K562 (cell line): ENCODE data around the gene CMBL. TPM values are rescaled to one million over a fixed set of nuclear protein-coding genes. Genes with fewer than 3 reads are reported as not detected.
A peak's percentile ranks its signal among the peaks of the same experiment; 100 is the strongest.

ENCODE experiments used
- CSDE1 ChIP-seq, 2 experiments: fragments of 450-650 bp; IDR thresholded peaks; 2 replicates each; pipeline ENCODE4 v1.6.1; 2016; ENCODE audit warnings: mild to moderate bottlenecking in 1 of 2
- KDM2B ChIP-seq: fragments of 250-450 bp; sonication (Bioruptor Pico); IDR thresholded peaks from 2 replicates; pipeline ENCODE4 v1.8.0; 2021; ENCODE audit warnings: mild to moderate bottlenecking, moderate library complexity
- NCOR1 ChIP-seq: fragments of 450-650 bp; IDR thresholded peaks from 2 replicates; pipeline ENCODE4 v1.6.1; 2016; ENCODE audit warnings: mild to moderate bottlenecking, moderate library complexity
- PHF21A ChIP-seq: fragments of 450-650 bp; IDR thresholded peaks from 2 replicates; pipeline ENCODE4 v1.6.1; 2017; ENCODE audit warnings: low read depth, borderline replicate concordance
- SNIP1 ChIP-seq: fragments of 450-650 bp; IDR thresholded peaks from 2 replicates; pipeline ENCODE4 v1.7.1; 2017; ENCODE audit warnings: low read depth, mild to moderate bottlenecking
- ZKSCAN8 ChIP-seq: fragments of 200-800 bp; sonication (Bioruptor generic); IDR thresholded peaks from 2 replicates; pipeline ENCODE4 v1.6.1; 2016; ENCODE audit warnings: missing genetic modification characterization, missing compliant biosample characterization
- ZNF347 ChIP-seq: fragments of 450-650 bp; formaldehyde crosslinking; IDR thresholded peaks from 2 replicates; pipeline ENCODE4 v1.4.0; 2020; ENCODE audit warnings: low read depth, mild to moderate bottlenecking, moderate library complexity
- ZNF384 ChIP-seq: IDR thresholded peaks from 2 replicates; pipeline ENCODE4 v1.6.1; 2012; ENCODE audit warnings: low read depth, low read length, improper control_type of control experiment
- ZSCAN32 ChIP-seq: fragments of 450-650 bp; formaldehyde crosslinking; IDR thresholded peaks from 2 replicates; pipeline ENCODE4 v1.4.0; 2020; ENCODE audit warnings: mild to moderate bottlenecking, moderate library complexity
- polyA plus RNA-seq, 8 experiments: library from polyadenylated mRNA; depleted of rRNA in 4 of 8; stranded (reverse) in 5 of 8; unstranded in 3 of 8; fragments of >200 nt; fragmentation: Nextera tagmentation in 2 of 8; fragmentation: Illumina TruSeq in 1 of 8; extraction: Ambion mirVana in 2 of 8; extraction: Trizol in 1 of 8; gene quantifications; 2 replicates each; pipeline versions ENCODE4 v1.2.1 to v1.2.3, GENCODE V29; 2011 to 2014; ENCODE audit warnings: inconsistent platforms in 1 of 8, missing spikeins in 1 of 8
- total RNA-seq, 7 experiments: library from RNA; depleted of rRNA in 6 of 7; stranded (reverse); fragments of >200 nt in 6 of 7; fragmentation: Illumina TruSeq in 2 of 7; extraction: Trizol in 2 of 7; gene quantifications; 2 replicates each; pipeline versions ENCODE4 v1.2.1 to v1.2.3, GENCODE V29; 2011 to 2021; ENCODE audit warnings: low replicate concordance in 1 of 7
- TF ChIP-seq, protein P1 (sequence below): fragments of 250-450 bp; sonication (Bioruptor Pico); IDR thresholded peaks from 2 replicates; pipeline ENCODE4 v1.4.0; 2020; ENCODE audit warnings: mild to moderate bottlenecking, moderate library complexity
- TF ChIP-seq, protein P2 (sequence below): sonication (generic); formaldehyde crosslinking; IDR thresholded peaks from 2 replicates; pipeline ENCODE4 v1.8.1; 2023; ENCODE audit warnings: mild to moderate bottlenecking, missing genetic modification reagents
- TF ChIP-seq, protein P3 (sequence below): fragments of 450-650 bp; IDR thresholded peaks from 2 replicates; pipeline ENCODE4 v1.6.1; 2017; ENCODE audit warnings: mild to moderate bottlenecking, moderate library complexity
- TF ChIP-seq, protein P4 (sequence below): fragments of 450-650 bp; formaldehyde crosslinking; IDR thresholded peaks from 2 replicates; pipeline ENCODE4 v1.4.0; 2022; ENCODE audit warnings: missing genetic modification characterization
- TF ChIP-seq, protein P5 (sequence below): fragments of 250-450 bp; sonication (Bioruptor Pico); IDR thresholded peaks from 2 replicates; pipeline ENCODE4 v1.4.0; 2020; ENCODE audit warnings: mild to moderate bottlenecking
- TF ChIP-seq, protein P6 (sequence below): sonication (generic); formaldehyde crosslinking; IDR thresholded peaks from 2 replicates; pipeline ENCODE4 v1.8.0; 2022; ENCODE audit warnings: missing genetic modification reagents, mild to moderate bottlenecking, borderline replicate concordance

Gene CMBL
- total and polyA plus RNA-seq, 9 of the 15 experiments (the other 6 are each of a cell fraction or from before 2014, with no cell fraction given), result 22.6 to 192 (median 71.1) TPM

DNA sequence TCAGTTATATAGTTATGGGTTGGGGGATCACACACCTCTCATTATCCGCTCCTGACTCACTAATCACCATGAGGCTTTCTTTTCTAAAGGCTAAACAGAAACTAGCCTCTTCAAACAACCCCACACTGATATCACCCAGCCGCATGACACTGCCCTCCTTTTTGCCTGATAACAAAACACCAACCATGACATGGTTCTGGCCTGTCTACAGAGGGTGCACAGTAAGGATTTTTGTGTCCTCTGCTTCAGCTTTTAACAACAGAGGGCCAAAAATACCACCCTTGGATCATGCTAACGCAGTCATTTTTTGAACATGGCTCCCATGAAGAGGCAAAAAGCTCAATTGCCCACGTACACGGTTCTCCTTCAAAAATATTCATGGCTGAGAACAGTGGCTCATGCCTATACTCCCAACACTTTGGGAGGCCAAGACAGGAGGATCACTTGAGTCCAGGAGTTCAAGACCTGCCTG lies 4.0 kb downstream of the CMBL start (continued):
- TF ChIP-seq ZKSCAN8 (CRISPR knock-in tag) (peak; percentile 82; the same call in 1 of the 2 replicates), CSDE1 (IDR thresholded peaks at IDR 0.05) (no peak), ZNF384 (no peak), ZSCAN32 (peak; percentile 77), KDM2B (CRISPR knock-in tag) (no peak), PHF21A (0 out of 2 replicates have a peak, but pooled peaks have one; percentile 15), ZNF347 (0 out of 2 replicates have a peak, but pooled peaks have one; percentile 22), SNIP1 (no peak), NCOR1 (peak; percentile 66)
- TF ChIP-seq, protein P1, sequence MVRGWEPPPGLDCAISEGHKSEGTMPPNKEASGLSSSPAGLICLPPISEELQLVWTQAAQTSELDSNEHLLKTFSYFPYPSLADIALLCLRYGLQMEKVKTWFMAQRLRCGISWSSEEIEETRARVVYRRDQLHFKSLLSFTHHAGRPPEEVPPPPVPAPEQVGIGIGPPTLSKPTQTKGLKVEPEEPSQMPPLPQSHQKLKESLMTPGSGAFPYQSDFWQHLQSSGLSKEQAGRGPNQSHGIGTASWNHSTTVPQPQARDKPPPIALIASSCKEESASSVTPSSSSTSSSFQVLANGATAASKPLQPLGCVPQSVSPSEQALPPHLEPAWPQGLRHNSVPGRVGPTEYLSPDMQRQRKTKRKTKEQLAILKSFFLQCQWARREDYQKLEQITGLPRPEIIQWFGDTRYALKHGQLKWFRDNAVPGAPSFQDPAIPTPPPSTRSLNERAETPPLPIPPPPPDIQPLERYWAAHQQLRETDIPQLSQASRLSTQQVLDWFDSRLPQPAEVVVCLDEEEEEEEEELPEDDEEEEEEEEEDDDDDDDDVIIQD, result 0 out of 2 replicates have a peak, but pooled peaks have one; percentile 66
- TF ChIP-seq, protein P2, sequence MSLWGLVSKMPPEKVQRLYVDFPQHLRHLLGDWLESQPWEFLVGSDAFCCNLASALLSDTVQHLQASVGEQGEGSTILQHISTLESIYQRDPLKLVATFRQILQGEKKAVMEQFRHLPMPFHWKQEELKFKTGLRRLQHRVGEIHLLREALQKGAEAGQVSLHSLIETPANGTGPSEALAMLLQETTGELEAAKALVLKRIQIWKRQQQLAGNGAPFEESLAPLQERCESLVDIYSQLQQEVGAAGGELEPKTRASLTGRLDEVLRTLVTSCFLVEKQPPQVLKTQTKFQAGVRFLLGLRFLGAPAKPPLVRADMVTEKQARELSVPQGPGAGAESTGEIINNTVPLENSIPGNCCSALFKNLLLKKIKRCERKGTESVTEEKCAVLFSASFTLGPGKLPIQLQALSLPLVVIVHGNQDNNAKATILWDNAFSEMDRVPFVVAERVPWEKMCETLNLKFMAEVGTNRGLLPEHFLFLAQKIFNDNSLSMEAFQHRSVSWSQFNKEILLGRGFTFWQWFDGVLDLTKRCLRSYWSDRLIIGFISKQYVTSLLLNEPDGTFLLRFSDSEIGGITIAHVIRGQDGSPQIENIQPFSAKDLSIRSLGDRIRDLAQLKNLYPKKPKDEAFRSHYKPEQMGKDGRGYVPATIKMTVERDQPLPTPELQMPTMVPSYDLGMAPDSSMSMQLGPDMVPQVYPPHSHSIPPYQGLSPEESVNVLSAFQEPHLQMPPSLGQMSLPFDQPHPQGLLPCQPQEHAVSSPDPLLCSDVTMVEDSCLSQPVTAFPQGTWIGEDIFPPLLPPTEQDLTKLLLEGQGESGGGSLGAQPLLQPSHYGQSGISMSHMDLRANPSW (CRISPR knock-in tag), result no peak
- TF ChIP-seq, protein P3, sequence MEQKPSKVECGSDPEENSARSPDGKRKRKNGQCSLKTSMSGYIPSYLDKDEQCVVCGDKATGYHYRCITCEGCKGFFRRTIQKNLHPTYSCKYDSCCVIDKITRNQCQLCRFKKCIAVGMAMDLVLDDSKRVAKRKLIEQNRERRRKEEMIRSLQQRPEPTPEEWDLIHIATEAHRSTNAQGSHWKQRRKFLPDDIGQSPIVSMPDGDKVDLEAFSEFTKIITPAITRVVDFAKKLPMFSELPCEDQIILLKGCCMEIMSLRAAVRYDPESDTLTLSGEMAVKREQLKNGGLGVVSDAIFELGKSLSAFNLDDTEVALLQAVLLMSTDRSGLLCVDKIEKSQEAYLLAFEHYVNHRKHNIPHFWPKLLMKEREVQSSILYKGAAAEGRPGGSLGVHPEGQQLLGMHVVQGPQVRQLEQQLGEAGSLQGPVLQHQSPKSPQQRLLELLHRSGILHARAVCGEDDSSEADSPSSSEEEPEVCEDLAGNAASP, result no peak
- TF ChIP-seq, protein P4, sequence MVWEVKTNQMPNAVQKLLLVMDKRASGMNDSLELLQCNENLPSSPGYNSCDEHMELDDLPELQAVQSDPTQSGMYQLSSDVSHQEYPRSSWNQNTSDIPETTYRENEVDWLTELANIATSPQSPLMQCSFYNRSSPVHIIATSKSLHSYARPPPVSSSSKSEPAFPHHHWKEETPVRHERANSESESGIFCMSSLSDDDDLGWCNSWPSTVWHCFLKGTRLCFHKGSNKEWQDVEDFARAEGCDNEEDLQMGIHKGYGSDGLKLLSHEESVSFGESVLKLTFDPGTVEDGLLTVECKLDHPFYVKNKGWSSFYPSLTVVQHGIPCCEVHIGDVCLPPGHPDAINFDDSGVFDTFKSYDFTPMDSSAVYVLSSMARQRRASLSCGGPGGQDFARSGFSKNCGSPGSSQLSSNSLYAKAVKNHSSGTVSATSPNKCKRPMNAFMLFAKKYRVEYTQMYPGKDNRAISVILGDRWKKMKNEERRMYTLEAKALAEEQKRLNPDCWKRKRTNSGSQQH (CRISPR knock-in tag), result peak; percentile 75; the same call in 1 of the 2 replicates
- TF ChIP-seq, protein P5, sequence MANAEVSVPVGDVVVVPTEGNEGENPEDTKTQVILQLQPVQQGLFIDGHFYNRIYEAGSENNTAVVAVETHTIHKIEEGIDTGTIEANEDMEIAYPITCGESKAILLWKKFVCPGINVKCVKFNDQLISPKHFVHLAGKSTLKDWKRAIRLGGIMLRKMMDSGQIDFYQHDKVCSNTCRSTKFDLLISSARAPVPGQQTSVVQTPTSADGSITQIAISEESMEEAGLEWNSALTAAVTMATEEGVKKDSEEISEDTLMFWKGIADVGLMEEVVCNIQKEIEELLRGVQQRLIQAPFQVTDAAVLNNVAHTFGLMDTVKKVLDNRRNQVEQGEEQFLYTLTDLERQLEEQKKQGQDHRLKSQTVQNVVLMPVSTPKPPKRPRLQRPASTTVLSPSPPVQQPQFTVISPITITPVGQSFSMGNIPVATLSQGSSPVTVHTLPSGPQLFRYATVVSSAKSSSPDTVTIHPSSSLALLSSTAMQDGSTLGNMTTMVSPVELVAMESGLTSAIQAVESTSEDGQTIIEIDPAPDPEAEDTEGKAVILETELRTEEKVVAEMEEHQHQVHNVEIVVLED, result peak; percentile 74
- TF ChIP-seq, protein P6, sequence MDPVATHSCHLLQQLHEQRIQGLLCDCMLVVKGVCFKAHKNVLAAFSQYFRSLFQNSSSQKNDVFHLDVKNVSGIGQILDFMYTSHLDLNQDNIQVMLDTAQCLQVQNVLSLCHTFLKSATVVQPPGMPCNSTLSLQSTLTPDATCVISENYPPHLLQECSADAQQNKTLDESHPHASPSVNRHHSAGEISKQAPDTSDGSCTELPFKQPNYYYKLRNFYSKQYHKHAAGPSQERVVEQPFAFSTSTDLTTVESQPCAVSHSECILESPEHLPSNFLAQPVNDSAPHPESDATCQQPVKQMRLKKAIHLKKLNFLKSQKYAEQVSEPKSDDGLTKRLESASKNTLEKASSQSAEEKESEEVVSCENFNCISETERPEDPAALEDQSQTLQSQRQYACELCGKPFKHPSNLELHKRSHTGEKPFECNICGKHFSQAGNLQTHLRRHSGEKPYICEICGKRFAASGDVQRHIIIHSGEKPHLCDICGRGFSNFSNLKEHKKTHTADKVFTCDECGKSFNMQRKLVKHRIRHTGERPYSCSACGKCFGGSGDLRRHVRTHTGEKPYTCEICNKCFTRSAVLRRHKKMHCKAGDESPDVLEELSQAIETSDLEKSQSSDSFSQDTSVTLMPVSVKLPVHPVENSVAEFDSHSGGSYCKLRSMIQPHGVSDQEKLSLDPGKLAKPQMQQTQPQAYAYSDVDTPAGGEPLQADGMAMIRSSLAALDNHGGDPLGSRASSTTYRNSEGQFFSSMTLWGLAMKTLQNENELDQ, result no peak
